ENCODE measurements around the gene CDKN2D.

Gene CDKN2D

GRCh38 chr19:10557603-10558197 lies 11.1 kb downstream of the CDKN2D start:
- Mint-ChIP-seq H3K9me3 (no peaks in the 10 kb centered on the region), H3K4me1 (no peaks in the 10 kb centered on the region), H3K4me3 (no peak overlapping the region), H3K36me3 (ENCODE audit: low read depth) (peaks cover 55% of the 10 kb centered on the region), H3K27me3 (ENCODE audit: low read depth) (no peaks in the 10 kb centered on the region), H3K27ac (no peak overlapping the region)
- no peak for TF ChIP-seq CTCF (IDR thresholded peaks at IDR 0.05; ENCODE audit: unreplicated experiment in 3 of 3)

GRCh38 chr19:10555610-10555973 lies 13.2 kb downstream of the CDKN2D start:
- Mint-ChIP-seq H3K9me3 (no peaks in the 10 kb centered on the region), H3K36me3 (ENCODE audit: low read depth) (peaks cover 65% of the 10 kb centered on the region), H3K4me3 (no peak overlapping the region), H3K27me3 (ENCODE audit: low read depth) (no peaks in the 10 kb centered on the region), H3K27ac (no peak overlapping the region), H3K4me1 (no peaks in the 10 kb centered on the region)
- no peak for TF ChIP-seq CTCF (IDR thresholded peaks at IDR 0.05; ENCODE audit: unreplicated experiment in 3 of 3)

GRCh38 chr19:10554760-10555609 lies 13.8 kb downstream of the CDKN2D start:
- Mint-ChIP-seq H3K27me3 (ENCODE audit: low read depth) (no peaks in the 10 kb centered on the region), H3K9me3 (no peaks in the 10 kb centered on the region), H3K4me1 (no peaks in the 10 kb centered on the region), H3K36me3 (ENCODE audit: low read depth) (peaks cover 66% of the 10 kb centered on the region), H3K4me3 (no peak overlapping the region), H3K27ac (no peak overlapping the region)
- no peak for TF ChIP-seq CTCF (IDR thresholded peaks at IDR 0.05; ENCODE audit: unreplicated experiment in 3 of 3)

- Mint-ChIP-seq H3K27me3 (ENCODE audit: low read depth) (no peaks in the 10 kb centered on the region), H3K36me3 (ENCODE audit: low read depth) (peaks cover 70% of the 10 kb centered on the region), H3K4me3 (no peak overlapping the region), H3K4me1 (no peaks in the 10 kb centered on the region), H3K27ac (no peak overlapping the region), H3K9me3 (no peaks in the 10 kb centered on the region)
- no peak for TF ChIP-seq CTCF (IDR thresholded peaks at IDR 0.05; ENCODE audit: unreplicated experiment in 3 of 3)
Measured at GRCh38 chr19:10553943-10554381, 14.8 kb downstream of the CDKN2D start.

- peaks cover 74% of the 10 kb centered on the region for H3K36me3 Mint-ChIP-seq (ENCODE audit: low read depth)
- H3K27me3 Mint-ChIP-seq (ENCODE audit: low read depth) = no peaks in the 10 kb centered on the region
- H3K4me3 Mint-ChIP-seq = no peak overlapping the region
- H3K4me1 Mint-ChIP-seq = no peaks in the 10 kb centered on the region
- H3K9me3 Mint-ChIP-seq = no peaks in the 10 kb centered on the region
- H3K27ac Mint-ChIP-seq = no peak overlapping the region
- TF ChIP-seq CTCF (IDR thresholded peaks at IDR 0.05; ENCODE audit: unreplicated experiment in 3 of 3) = no peak
Measured at GRCh38 chr19:10553087-10553667, 15.6 kb downstream of the CDKN2D start.

Measured in nephron (organoid).